Tibial nerve (tissue), 4 donors: ENCODE data around the gene RRM2.

Experiments
- EP300 ChIP-seq, 2 donors: sonication (generic); formaldehyde crosslinking; IDR thresholded peaks; one replicate each; pipeline ENCODE4 v1.6.1; 2017; ENCODE audit warnings: antibody characterized with exemption in 2 of 2, mild to moderate bottlenecking in 1 of 2
- POLR2A ChIP-seq, 2 donors: fragments of 450-650 bp; IDR thresholded peaks; one replicate each; pipeline ENCODE4 v1.6.1; 2017; ENCODE audit warnings: antibody characterized with exemption in 2 of 2, mild to moderate bottlenecking in 2 of 2, moderate library complexity in 2 of 2
- TF ChIP-seq, protein P1 (sequence below), 5 experiments: fragments of 200-600 bp in 3 of 5; fragments of 450-650 bp in 2 of 5; sonication (generic) in 3 of 5; IDR thresholded peaks; one replicate each; pipeline ENCODE4 v1.5.1; 2016 to 2019; ENCODE audit warnings: antibody characterized with exemption in 5 of 5, mild to moderate bottlenecking in 3 of 5, moderate library complexity in 2 of 5

DNA sequence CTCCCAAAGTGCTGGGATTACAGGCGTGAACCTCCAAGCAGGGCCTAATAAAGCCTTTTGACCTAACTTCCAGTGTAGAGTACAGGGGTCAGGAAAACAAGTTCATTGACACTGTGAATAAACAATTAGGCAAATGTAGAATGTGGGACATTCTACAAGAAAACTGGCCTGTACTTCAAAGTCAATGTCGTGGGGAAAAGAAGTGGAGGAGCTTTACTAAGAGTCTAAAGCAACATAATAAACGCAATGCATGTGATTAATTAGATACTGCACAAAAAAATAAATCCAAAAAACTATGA is 3.6 kb upstream of the RRM2 start:
- TF ChIP-seq, protein P1, sequence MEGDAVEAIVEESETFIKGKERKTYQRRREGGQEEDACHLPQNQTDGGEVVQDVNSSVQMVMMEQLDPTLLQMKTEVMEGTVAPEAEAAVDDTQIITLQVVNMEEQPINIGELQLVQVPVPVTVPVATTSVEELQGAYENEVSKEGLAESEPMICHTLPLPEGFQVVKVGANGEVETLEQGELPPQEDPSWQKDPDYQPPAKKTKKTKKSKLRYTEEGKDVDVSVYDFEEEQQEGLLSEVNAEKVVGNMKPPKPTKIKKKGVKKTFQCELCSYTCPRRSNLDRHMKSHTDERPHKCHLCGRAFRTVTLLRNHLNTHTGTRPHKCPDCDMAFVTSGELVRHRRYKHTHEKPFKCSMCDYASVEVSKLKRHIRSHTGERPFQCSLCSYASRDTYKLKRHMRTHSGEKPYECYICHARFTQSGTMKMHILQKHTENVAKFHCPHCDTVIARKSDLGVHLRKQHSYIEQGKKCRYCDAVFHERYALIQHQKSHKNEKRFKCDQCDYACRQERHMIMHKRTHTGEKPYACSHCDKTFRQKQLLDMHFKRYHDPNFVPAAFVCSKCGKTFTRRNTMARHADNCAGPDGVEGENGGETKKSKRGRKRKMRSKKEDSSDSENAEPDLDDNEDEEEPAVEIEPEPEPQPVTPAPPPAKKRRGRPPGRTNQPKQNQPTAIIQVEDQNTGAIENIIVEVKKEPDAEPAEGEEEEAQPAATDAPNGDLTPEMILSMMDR (IDR thresholded peaks at IDR 0.05), result no peak
- TF ChIP-seq POLR2A (IDR thresholded peaks at IDR 0.05), result no peak
- no peak for TF ChIP-seq EP300 (IDR thresholded peaks at IDR 0.05)
